Stomach (tissue), 9 donors: ENCODE results near the gene RGS8. TPM values are rescaled to one million over a fixed set of nuclear protein-coding genes. Genes with fewer than 3 reads are reported as not detected.

Source experiments
- DNase-seq, 2 donors: peaks; one replicate each; pipeline versions ENCODE4 v3.0.0 to v3.0.0-alpha.2; 2013 to 2019
- H3K27ac ChIP-seq, 5 donors: fragments of 200-600 bp in 4 of 5; sonication (generic) in 4 of 5; one replicate each; pipeline ENCODE4 v1.5.1; 2013 to 2019; ENCODE audit warnings: mild to moderate bottlenecking in 1 of 5, moderate library complexity in 1 of 5
- H3K27me3 ChIP-seq, 3 donors: fragments of 200-600 bp; sonication (generic); one replicate each; pipeline ENCODE4 v1.5.1; 2017 to 2019; ENCODE audit warnings: mixed run types in 1 of 3
- H3K36me3 ChIP-seq, 4 donors: fragments of 200-600 bp; sonication (generic); 1 replicate in 3 of 4; 2 replicates in 1 of 4; pipeline ENCODE4 v1.5.1; 2016 to 2019
- H3K4me1 ChIP-seq, 4 donors: fragments of 200-600 bp; sonication (generic); one replicate each; pipeline ENCODE4 v1.5.1; 2016 to 2019
- H3K4me3 ChIP-seq, 4 donors: fragments of 200-600 bp; sonication (generic) in 3 of 4; one replicate each; pipeline ENCODE4 v1.5.1; 2016 to 2019; ENCODE audit warnings: mild to moderate bottlenecking in 1 of 4
- H3K9me3 ChIP-seq, 4 donors: fragments of 200-600 bp; sonication (generic); one replicate each; pipeline ENCODE4 v1.5.1; 2016 to 2019
- EP300 ChIP-seq: sonication (generic); formaldehyde crosslinking; IDR thresholded peaks from one replicate; pipeline ENCODE4 v1.6.1; 2017; ENCODE audit warnings: antibody characterized with exemption
- POLR2A ChIP-seq, 4 donors: fragments of 450-650 bp; IDR thresholded peaks; one replicate each; pipeline ENCODE4 v1.6.1; 2016; ENCODE audit warnings: antibody characterized with exemption in 4 of 4, control low read depth in 2 of 4, mild to moderate bottlenecking in 1 of 4, moderate library complexity in 1 of 4
- POLR2AphosphoS5 ChIP-seq, 3 donors: sonication (generic); formaldehyde crosslinking; IDR thresholded peaks; one replicate each; pipeline ENCODE4 v1.6.1; 2016; ENCODE audit warnings: antibody characterized with exemption in 3 of 3
- WGBS, 5 donors: extraction: QIAGEN DNeasy Blood & Tissue Kit in 3 of 5; methylation state at CpG; one replicate each; pipeline versions ENCODE4 v1.1.5 to v1.1.7; 2013 to 2018; 5-methylcytosine and 5-hydroxymethylcytosine counted together
- intact Hi-C: fragments of 100-400 bp; cut with DNase I; formaldehyde crosslinking; loops from one replicate; pipeline ENCODE4 v1.15.1; 2023; ENCODE audit warnings: low total_unique reads
- polyA plus RNA-seq, 3 donors: library from polyadenylated mRNA; stranded (reverse); fragments of 200-250 nt; gene quantifications; one replicate each; pipeline ENCODE4 v1.2.3, GENCODE V29; 2013
- total RNA-seq, 5 donors: library from RNA; depleted of rRNA; stranded (reverse); fragments of >200 nt; gene quantifications; one replicate each; pipeline versions ENCODE4 v1.1.0 to v1.2.3, GENCODE V29; 2014 to 2016
- TF ChIP-seq, protein P1 (sequence below), 7 experiments: fragments of 450-650 bp in 4 of 7; fragments of 200-600 bp in 3 of 7; sonication (generic) in 3 of 7; IDR thresholded peaks; one replicate each; pipeline ENCODE4 v1.5.1; 2016 to 2019; ENCODE audit warnings: antibody characterized with exemption in 7 of 7, control low read depth in 2 of 7, mild to moderate bottlenecking in 1 of 7
- donor health status: healthy with polysubstance abuse.
- donor health status: Bipolar disorder and iron deficiency.
- donor health status: healthy.

Gene RGS8
- total and polyA plus RNA-seq, 8 donors, result not detected

DNA sequence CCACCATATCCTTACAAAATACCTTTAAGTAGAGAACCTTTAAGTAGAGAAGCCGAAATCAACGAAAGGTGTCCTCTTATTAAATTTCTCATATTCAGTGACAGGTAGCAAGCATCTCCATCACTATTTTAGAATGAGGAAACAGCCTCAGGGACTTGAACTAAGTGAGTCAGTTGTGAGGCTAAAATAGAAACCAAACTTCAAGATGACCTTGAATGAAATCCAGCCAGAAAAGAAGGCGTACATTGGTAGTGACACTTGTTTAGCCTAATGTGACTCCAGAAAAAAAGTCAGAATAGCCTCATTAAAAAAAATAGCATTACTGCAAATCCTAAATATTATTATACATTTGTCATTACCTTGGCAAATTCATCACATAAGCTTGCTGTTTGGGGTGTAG lies 20.1 kb downstream of the RGS8 start:
- no peaks in the 10 kb centered on the region for H3K4me1 ChIP-seq
- 77 to 87% (median 79%) methylated on average over 3 of the region's 3 CpGs for WGBS, 5 donors
- H3K27me3 ChIP-seq, result no peaks in the 10 kb centered on the region
- DNase-seq, result no peak
- intact Hi-C loops, result no loop called here
- TF ChIP-seq, protein P1, sequence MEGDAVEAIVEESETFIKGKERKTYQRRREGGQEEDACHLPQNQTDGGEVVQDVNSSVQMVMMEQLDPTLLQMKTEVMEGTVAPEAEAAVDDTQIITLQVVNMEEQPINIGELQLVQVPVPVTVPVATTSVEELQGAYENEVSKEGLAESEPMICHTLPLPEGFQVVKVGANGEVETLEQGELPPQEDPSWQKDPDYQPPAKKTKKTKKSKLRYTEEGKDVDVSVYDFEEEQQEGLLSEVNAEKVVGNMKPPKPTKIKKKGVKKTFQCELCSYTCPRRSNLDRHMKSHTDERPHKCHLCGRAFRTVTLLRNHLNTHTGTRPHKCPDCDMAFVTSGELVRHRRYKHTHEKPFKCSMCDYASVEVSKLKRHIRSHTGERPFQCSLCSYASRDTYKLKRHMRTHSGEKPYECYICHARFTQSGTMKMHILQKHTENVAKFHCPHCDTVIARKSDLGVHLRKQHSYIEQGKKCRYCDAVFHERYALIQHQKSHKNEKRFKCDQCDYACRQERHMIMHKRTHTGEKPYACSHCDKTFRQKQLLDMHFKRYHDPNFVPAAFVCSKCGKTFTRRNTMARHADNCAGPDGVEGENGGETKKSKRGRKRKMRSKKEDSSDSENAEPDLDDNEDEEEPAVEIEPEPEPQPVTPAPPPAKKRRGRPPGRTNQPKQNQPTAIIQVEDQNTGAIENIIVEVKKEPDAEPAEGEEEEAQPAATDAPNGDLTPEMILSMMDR (IDR thresholded peaks at IDR 0.05), result no peak
- TF ChIP-seq POLR2AphosphoS5 (IDR thresholded peaks at IDR 0.05) (no peak), POLR2A (IDR thresholded peaks at IDR 0.05) (no peak), EP300 (no peak)
- H3K4me3 ChIP-seq, result no peak overlapping the region
- no peak overlapping the region for H3K27ac ChIP-seq
- no peaks in the 10 kb centered on the region for H3K36me3 ChIP-seq
- H3K9me3 ChIP-seq, result no peaks in the 10 kb centered on the region

DNA sequence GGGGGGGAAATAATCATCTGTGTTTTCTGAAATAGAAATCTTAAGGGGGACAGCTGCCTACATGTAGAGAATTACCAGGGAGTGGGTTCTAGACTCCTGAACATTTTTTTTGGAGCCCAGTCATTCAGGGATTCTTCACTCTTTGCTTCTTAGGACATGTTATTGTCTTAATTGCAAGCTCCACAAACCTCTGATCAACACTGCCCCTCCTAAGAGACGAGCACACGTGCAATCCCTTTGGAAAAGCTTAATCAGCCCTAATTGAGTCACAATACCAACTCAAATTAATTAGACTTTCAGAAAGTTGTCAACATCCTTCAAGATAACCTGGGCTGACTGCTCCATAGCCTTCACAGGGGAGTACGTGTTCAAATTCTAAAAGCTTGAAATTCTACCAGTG lies 21.4 kb downstream of the RGS8 start:
- no peaks in the 10 kb centered on the region for H3K4me1 ChIP-seq
- H3K36me3 ChIP-seq, result no peaks in the 10 kb centered on the region
- H3K27me3 ChIP-seq, result no peaks in the 10 kb centered on the region
- intact Hi-C loops, result no loop called here
- TF ChIP-seq EP300 (no peak), POLR2AphosphoS5 (IDR thresholded peaks at IDR 0.05) (no peak), POLR2A (IDR thresholded peaks at IDR 0.05) (no peak)
- TF ChIP-seq, protein P1 (IDR thresholded peaks at IDR 0.05), result no peak
- H3K9me3 ChIP-seq, result no peaks in the 10 kb centered on the region
- H3K27ac ChIP-seq, result no peak overlapping the region
- no peak for DNase-seq
- no peak overlapping the region for H3K4me3 ChIP-seq
- WGBS, 5 donors, result 61 to 74% (median 65%) methylated on average over 3 of the region's 3 CpGs

DNA sequence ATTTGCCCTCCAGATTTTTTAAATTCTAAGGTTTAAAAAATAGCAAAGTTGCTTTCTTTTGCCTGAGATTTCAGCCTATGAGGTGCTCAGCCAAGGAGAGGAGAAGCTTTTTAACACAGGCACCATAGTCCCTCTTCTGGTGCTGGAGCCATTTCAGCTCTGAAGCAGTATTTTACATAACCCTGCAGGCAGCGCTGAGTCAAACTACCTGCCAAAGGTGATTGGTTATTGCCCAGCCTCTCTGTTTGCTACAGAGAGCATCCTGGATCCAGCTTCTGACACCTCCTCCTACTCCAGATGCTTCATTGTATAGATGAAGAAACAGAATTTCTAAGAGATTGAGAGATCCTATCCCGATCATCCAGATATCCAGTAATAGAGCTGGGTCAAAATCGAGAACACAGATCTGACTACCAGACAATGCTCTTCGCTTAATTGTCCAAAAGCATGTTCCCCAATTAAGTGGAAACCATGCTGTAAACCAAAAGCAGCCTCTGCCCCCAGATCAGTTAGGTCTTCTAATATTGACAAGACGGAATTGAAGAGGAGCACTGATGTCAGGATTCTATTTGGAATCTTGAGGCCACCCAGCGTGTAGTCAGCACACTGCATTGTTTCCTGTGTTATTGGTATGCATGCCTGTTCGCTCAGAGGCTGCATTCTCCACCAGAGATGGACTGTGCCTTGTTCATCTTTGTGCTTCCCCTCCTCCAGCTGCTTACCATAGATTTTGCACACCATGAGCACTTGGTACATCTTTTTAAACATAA lies 22.1 kb downstream of the RGS8 start:
- no peak overlapping the region for H3K4me3 ChIP-seq
- TF ChIP-seq EP300 (no peak), POLR2AphosphoS5 (IDR thresholded peaks at IDR 0.05) (no peak), POLR2A (IDR thresholded peaks at IDR 0.05) (no peak)
- TF ChIP-seq, protein P1 (IDR thresholded peaks at IDR 0.05), result no peak
- H3K4me1 ChIP-seq, result no peaks in the 10 kb centered on the region
- no peaks in the 10 kb centered on the region for H3K36me3 ChIP-seq
- DNase-seq, result no peak
- no peak overlapping the region for H3K27ac ChIP-seq
- H3K27me3 ChIP-seq, result no peaks in the 10 kb centered on the region
- intact Hi-C loops, result no loop called here
- WGBS, 5 donors, result 73 to 83% (median 75%) methylated on average over 7 of the region's 7 CpGs
- no peaks in the 10 kb centered on the region for H3K9me3 ChIP-seq

DNA sequence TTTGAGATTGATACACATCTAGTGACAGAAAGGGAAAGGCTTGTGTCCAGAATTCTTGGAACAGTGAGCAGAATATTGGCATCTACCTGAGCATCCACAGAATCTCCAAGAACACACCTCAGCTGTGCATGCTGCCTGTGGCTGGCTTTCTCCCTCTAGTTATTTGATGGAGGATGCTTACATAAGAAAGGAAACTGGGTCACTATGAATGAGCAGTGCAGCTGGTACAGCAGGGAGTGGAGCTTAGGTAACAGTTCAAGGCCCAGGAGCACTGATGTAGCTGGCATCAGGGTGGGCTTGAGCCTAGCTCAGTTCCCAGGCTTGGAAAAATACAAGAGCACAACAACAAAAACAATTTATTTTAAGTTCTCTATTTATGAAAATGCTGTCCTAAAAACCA lies 26.3 kb downstream of the RGS8 start:
- Histone ChIP-seq H3K36me3 (no peaks in the 10 kb centered on the region), H3K4me3 (no peak overlapping the region), H3K9me3 (no peaks in the 10 kb centered on the region), H3K4me1 (no peaks in the 10 kb centered on the region), H3K27ac (no peak overlapping the region), H3K27me3 (no peaks in the 10 kb centered on the region)
- TF ChIP-seq, protein P1 (IDR thresholded peaks at IDR 0.05), result no peak
- TF ChIP-seq EP300, result no peak
- no peak for TF ChIP-seq POLR2A (IDR thresholded peaks at IDR 0.05)
- TF ChIP-seq POLR2AphosphoS5 (IDR thresholded peaks at IDR 0.05), result no peak
- no peak for DNase-seq
- intact Hi-C loops, result no loop called here
